ENCODE data around the gene WDR88. TPM values are rescaled to one million over a fixed set of nuclear protein-coding genes. Genes with fewer than 3 reads are reported as not detected.

Gene WDR88
- total RNA-seq = not detected in 2 replicates
- polyA plus RNA-seq = not detected in 2 replicates
- polyA plus RNA-seq (2011; cell fraction: cytosol; rRNA removed) = not detected in 2 replicates
- not detected in 2 replicates for polyA plus RNA-seq (2011; cell fraction: nucleus; rRNA removed)
- 0.19 TPM in 1 of 2 replicates, not detected in the other for polyA plus RNA-seq (2012)
- not detected in 2 replicates for polyA minus RNA-seq
- not detected for polyA minus RNA-seq (2011; cell fraction: cytosol; rRNA and poly(A)+ RNA removed)
- not detected in 2 replicates for polyA minus RNA-seq (2011; cell fraction: nucleus; rRNA and poly(A)+ RNA removed)
- percentile 2 among the genes with signal in this experiment for Bru-seq, nascent RNA
- BruChase-seq, experiment 1, labeled RNA remaining after a 6-hour chase = percentile 13 among the genes with signal in this experiment
- BruChase-seq, experiment 2, labeled RNA remaining after a 2-hour chase = percentile 9 among the genes with signal in this experiment
- long read RNA-seq, partial matches to known transcripts = 0 of 5 reads
- long read RNA-seq, other reads (novel, unspliced or antisense) = 5 of 5 reads

DNA sequence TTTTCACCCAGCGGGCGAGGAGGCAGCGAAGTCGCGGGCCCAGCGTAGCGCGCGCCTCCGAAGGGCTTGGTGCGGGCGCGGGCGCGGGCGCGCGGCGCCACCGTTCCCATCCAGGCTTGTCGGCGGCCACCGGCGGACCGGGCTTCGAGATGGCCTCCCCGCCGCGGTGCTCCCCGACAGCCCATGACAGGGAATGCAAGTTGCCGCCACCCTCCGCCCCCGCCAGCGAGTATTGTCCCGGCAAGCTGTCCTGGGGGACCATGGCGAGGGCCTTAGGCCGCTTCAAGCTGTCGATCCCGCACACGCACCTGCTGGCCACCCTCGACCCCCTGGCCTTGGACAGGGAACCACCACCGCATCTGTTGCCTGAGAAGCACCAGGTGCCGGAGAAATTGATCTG lies at the start of gene WDR88:
WDR88 (plus strand) TSS at position 94 of the 400 bp plus-strand sequence; CDS start at position 150, 56 bp downstream.
- Histone ChIP-seq H3K9ac (replicated peaks; ENCODE audit: extremely low read depth, insufficient read depth, low read length) (no peak within 1 kb of the TSS), H3K79me2 (ENCODE audit: control insufficient read depth, insufficient read depth, low read length) (no peaks in the 10 kb centered on the region), H3K9me3 (replicated peaks; ENCODE audit: control insufficient read depth, insufficient read depth, low read length) (no peaks in the 10 kb centered on the region), H3K36me3 (ENCODE audit: control insufficient read depth in 2 of 2, extremely low read depth in 1 of 2, insufficient read depth in 2 of 2, low read length in 2 of 2) (peaks cover 0 to 2% of the 10 kb centered on the region in 2 experiments), H3K27me3 (ENCODE audit: control insufficient read depth in 2 of 2, insufficient read depth in 2 of 2, low read length in 2 of 2) (peaks cover 0 to 2% of the 10 kb centered on the region in 2 experiments), H3K27ac (ENCODE audit: insufficient read depth, low read depth, low read length) (no peak within 1 kb of the TSS), H2AFZ (ENCODE audit: low read depth, low read length) (no peak within 1 kb of the TSS), H3K4me1 (ENCODE audit: control insufficient read depth, extremely low read depth, insufficient read depth, low read length) (no peaks in the 10 kb centered on the region), H4K20me1 (replicated peaks; ENCODE audit: control insufficient read depth, extremely low read depth, insufficient read depth, low read length) (no peaks in the 10 kb centered on the region), H3K4me2 (ENCODE audit: insufficient read depth, low read length) (no peak within 1 kb of the TSS), H3K4me3 (replicated peaks in 1 of 3; ENCODE audit: insufficient read depth in 1 of 3, low read depth in 1 of 3, low read length in 3 of 3) (no peak within 1 kb of the TSS), H3K9me1 (replicated peaks; ENCODE audit: control insufficient read depth, extremely low read depth, insufficient read depth, low read length) (no peaks in the 10 kb centered on the region)
- ChIA-PET POLR2A (no interaction called here), CTCF (interaction anchor here (1.2 to 2.0 kb wide), 2 partner anchors 52 to 155 kb away, joined by 3 to 8 read pairs; no protein-coding TSS in a partner anchor)
- intact Hi-C loops (cut with micrococcal nuclease) = no loop called here
- DNase-seq (ENCODE audit: low read depth, low spot score) (no peak), FAIRE-seq (no peak)
- dilution Hi-C loops (cut with MboI; ENCODE audit: extremely low pct_ligation_motif_present, low sequenced_read_pairs) = no loop called here
- TF ChIP-seq MYC (IDR thresholded peaks at IDR 0.05; ENCODE audit: low read depth, low read length) = no peak
- TF ChIP-seq POLR2AphosphoS5 (IDR thresholded peaks at IDR 0.05; ENCODE audit: insufficient read depth, low read depth, low read length) = no peak
- no peak for TF ChIP-seq EZH2 (IDR thresholded peaks at IDR 0.05; ENCODE audit: borderline replicate concordance, low read depth, low read length, severe bottlenecking)
- no peak for TF ChIP-seq FOS (IDR thresholded peaks at IDR 0.05; ENCODE audit: borderline replicate concordance, insufficient read depth, low read length)
- TF ChIP-seq, protein P1, sequence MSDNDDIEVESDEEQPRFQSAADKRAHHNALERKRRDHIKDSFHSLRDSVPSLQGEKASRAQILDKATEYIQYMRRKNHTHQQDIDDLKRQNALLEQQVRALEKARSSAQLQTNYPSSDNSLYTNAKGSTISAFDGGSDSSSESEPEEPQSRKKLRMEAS (IDR thresholded peaks at IDR 0.05; ENCODE audit: insufficient read depth, insufficient read length) = no peak
- TF ChIP-seq POLR2A (IDR thresholded peaks at IDR 0.05; ENCODE audit: low read depth, low read length) = no peak
- no peak for TF ChIP-seq JUN (IDR thresholded peaks at IDR 0.05; ENCODE audit: borderline replicate concordance, insufficient read depth, insufficient read length, low read depth)
- no peak for TF ChIP-seq GATA2 (IDR thresholded peaks at IDR 0.05; ENCODE audit: insufficient read depth, insufficient read length, low read depth, low read length)
- TF ChIP-seq, protein P2, sequence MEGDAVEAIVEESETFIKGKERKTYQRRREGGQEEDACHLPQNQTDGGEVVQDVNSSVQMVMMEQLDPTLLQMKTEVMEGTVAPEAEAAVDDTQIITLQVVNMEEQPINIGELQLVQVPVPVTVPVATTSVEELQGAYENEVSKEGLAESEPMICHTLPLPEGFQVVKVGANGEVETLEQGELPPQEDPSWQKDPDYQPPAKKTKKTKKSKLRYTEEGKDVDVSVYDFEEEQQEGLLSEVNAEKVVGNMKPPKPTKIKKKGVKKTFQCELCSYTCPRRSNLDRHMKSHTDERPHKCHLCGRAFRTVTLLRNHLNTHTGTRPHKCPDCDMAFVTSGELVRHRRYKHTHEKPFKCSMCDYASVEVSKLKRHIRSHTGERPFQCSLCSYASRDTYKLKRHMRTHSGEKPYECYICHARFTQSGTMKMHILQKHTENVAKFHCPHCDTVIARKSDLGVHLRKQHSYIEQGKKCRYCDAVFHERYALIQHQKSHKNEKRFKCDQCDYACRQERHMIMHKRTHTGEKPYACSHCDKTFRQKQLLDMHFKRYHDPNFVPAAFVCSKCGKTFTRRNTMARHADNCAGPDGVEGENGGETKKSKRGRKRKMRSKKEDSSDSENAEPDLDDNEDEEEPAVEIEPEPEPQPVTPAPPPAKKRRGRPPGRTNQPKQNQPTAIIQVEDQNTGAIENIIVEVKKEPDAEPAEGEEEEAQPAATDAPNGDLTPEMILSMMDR (IDR thresholded peaks at IDR 0.05; ENCODE audit: extremely low read depth in 1 of 2, insufficient read depth in 1 of 2, low read depth in 1 of 2, low read length in 2 of 2) = no peak
- BruUV-seq (replicated peaks) = no TSS peak
